ENCODE measurements around the gene ZNF385C. TPM values are rescaled to one million over a fixed set of nuclear protein-coding genes. Genes with fewer than 3 reads are reported as not detected.
A peak's percentile ranks its signal among the peaks of the same experiment; 100 is the strongest.
"Not testable (repeated sequence)": the region's sequence is repeated elsewhere in the genome, so short reads cannot be mapped to it uniquely, and the experiment has no call there.

The ZNF385C gene
- total RNA-seq, 1 donor from 2014 or later: 0.16 TPM

DNA sequence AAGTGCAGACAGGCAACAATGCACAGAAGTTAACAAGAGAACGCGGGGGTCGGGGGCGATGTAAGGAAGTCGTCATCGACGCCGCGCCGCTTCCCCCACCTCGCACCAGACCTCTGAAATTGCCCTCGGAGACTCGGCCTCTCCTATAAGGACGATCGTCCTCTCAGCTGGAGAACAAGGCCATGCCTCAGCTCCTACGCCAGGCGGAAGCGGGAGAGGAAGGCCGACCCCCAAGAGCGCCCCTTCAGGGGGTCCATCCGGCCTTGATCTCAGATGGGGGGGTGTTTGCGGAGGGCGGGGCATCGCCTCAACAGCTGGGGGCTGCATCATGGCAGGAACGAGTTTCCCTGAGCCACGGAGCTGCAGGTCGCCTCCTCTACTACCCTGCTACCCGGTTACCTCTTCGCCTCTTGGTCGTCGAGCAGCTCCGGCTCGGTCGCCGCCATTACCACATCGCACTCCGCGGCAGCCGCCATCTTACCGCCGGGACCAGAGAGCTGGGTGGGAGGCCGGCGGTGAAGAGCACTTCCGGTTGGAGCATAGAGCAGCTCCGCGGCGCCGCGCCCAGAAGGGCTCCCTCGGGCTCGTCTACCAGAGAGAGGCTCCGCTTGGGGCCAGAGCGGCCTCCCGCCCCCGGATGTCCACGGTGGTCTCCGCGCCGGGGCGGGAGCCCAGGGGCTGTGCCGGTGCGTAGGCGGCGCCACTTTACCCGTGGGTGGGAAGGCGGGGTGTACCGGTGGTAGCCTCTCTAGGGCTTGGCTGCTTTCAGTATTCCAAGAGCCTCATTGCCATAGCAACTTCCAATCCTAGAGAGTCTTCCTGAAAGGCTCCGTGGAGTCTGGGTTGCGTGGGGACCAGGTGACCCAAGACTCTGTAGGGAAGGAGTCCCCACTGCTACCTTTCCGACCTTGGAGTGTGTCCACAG lies 81.1 kb downstream of the ZNF385C start, which contains the start of gene DNAJC7:
TSS of gene DNAJC7 (minus strand) at position 499 of the 925 bp plus-strand sequence. CDS start at position 476, 23 bp downstream.
- H3K4me3 Mint-ChIP-seq (ENCODE audit: unreplicated experiment): peak within 1 kb of the TSS; percentile 100
- H3K27ac Mint-ChIP-seq (ENCODE audit: unreplicated experiment): peak within 1 kb of the TSS; percentile 99
- peaks cover 58% of the 10 kb centered on the region for H3K4me1 Mint-ChIP-seq (ENCODE audit: unreplicated experiment)
- peak; percentile 96 for DNase-seq (ENCODE audit: extremely low spot score, unreplicated experiment)
- H3K9me3 Mint-ChIP-seq (ENCODE audit: unreplicated experiment): peaks cover 3% of the 10 kb centered on the region
- TF ChIP-seq, protein P1, sequence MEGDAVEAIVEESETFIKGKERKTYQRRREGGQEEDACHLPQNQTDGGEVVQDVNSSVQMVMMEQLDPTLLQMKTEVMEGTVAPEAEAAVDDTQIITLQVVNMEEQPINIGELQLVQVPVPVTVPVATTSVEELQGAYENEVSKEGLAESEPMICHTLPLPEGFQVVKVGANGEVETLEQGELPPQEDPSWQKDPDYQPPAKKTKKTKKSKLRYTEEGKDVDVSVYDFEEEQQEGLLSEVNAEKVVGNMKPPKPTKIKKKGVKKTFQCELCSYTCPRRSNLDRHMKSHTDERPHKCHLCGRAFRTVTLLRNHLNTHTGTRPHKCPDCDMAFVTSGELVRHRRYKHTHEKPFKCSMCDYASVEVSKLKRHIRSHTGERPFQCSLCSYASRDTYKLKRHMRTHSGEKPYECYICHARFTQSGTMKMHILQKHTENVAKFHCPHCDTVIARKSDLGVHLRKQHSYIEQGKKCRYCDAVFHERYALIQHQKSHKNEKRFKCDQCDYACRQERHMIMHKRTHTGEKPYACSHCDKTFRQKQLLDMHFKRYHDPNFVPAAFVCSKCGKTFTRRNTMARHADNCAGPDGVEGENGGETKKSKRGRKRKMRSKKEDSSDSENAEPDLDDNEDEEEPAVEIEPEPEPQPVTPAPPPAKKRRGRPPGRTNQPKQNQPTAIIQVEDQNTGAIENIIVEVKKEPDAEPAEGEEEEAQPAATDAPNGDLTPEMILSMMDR (IDR thresholded peaks at IDR 0.05): no peak
- H3K36me3 Mint-ChIP-seq (ENCODE audit: unreplicated experiment): peaks cover 7% of the 10 kb centered on the region
- no peaks in the 10 kb centered on the region for H3K27me3 Mint-ChIP-seq (ENCODE audit: unreplicated experiment)

DNA sequence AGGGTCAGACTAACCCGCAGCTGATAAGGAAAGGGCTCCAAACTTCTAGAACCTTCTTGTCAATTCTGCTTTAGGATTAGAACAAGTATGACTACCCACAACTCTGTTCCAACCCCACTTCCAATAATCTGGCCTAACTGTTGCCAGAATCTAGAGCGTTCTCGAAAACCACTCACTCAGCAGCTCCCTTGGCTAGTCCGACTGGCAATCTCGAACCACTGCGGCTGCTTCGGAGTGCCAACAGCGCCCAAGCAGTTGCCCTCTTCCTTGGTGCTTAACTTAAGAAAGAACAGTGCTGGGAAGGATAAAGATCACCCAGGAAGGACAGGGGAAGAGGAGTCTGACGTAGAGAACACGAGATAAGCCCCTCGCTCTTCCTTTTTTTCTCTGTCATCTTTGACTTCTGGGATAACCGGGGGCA lies 81.9 kb downstream of the ZNF385C start:
- Mint-ChIP-seq H3K9me3 (ENCODE audit: unreplicated experiment) (peaks cover 3% of the 10 kb centered on the region), H3K4me3 (ENCODE audit: unreplicated experiment) (peak overlapping the region; percentile 100), H3K4me1 (ENCODE audit: unreplicated experiment) (peaks cover 56% of the 10 kb centered on the region), H3K27me3 (ENCODE audit: unreplicated experiment) (no peaks in the 10 kb centered on the region), H3K27ac (ENCODE audit: unreplicated experiment) (peak overlapping the region; percentile 99), H3K36me3 (ENCODE audit: unreplicated experiment) (peaks cover 3% of the 10 kb centered on the region)
- TF ChIP-seq, protein P1 (IDR thresholded peaks at IDR 0.05): no peak
- no peak for DNase-seq (ENCODE audit: extremely low spot score, unreplicated experiment)

DNA sequence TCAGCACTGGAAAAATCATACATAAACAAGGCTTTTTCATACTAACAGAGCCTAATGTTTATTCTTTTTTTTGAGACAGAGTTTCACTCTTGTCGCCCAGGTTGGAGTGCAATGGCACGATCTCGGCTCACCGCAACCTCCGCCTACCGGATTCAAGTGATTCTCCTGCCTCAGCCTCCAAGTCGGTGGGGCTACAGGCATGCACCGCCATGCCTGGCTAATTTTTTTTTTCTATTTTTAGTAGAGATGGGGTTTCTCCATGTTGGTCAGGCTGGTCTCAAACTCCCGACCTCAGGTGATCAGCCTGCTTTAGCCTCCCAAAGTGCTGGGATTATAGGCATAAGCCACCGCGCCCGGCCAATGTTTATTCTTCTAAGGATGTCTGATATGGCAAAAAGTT lies 84.5 kb downstream of the ZNF385C start:
- not testable (repeated sequence) for H3K27me3 Mint-ChIP-seq (ENCODE audit: unreplicated experiment); H3K9me3 Mint-ChIP-seq (ENCODE audit: unreplicated experiment); H3K27ac Mint-ChIP-seq (ENCODE audit: unreplicated experiment); H3K36me3 Mint-ChIP-seq (ENCODE audit: unreplicated experiment); DNase-seq (ENCODE audit: extremely low spot score, unreplicated experiment); H3K4me3 Mint-ChIP-seq (ENCODE audit: unreplicated experiment)
- H3K4me1 Mint-ChIP-seq (ENCODE audit: unreplicated experiment): peaks cover 62% of the 10 kb centered on the region

DNA sequence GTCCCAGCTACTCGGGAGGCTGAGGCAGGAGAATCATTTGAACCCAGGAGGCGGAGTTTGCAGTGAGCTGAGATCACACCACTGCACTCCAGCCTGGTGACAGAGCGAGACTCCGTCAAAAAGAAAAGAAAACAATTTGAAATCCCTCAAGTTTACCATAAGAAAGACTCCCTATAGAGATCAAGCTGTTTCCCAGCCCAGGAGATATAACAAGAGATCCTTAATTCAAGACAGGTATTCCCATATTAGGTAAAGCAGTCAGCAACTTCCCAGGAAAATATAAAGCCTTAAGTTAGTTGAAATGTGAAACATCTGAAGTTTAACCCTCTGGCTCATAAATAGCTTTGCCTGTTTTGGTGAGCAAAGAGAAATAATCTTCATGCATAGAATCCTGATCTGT lies 85.9 kb downstream of the ZNF385C start:
- H3K36me3 Mint-ChIP-seq (ENCODE audit: unreplicated experiment); H3K27me3 Mint-ChIP-seq (ENCODE audit: unreplicated experiment); H3K27ac Mint-ChIP-seq (ENCODE audit: unreplicated experiment); H3K9me3 Mint-ChIP-seq (ENCODE audit: unreplicated experiment); DNase-seq (ENCODE audit: extremely low spot score, unreplicated experiment); H3K4me3 Mint-ChIP-seq (ENCODE audit: unreplicated experiment): not testable (repeated sequence)
- H3K4me1 Mint-ChIP-seq (ENCODE audit: unreplicated experiment): peaks cover 53% of the 10 kb centered on the region

DNA sequence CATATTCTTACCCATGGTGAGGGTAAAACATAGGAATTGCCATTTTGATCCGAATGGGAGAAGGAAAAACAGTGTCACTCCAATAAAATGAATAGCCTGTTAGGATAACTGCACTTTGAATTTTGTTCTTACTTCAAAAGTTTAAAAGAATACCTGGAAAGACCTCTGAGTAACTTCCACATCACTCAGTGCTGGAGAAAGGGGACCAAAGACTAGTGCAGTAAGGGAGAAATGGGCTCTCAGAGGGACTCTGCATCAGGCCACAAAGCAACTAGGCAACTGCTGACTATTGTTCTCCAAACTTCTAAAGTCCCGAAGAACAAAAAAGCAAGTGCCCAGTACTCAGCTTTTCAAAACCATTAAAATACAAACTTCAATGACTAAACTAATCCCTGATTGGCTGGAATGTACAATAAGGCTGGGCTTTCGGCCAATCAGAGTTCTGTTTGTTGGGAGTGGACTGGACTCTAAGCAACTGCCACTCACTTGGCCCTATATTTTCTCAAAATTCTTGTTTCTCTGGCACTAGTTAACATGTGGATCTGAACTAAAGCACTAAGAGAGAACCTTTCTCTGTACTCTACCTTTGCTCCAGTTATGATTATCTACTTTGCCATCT lies 87.3 kb downstream of the ZNF385C start:
- TF ChIP-seq, protein P1 (IDR thresholded peaks at IDR 0.05): no peak
- H3K4me1 Mint-ChIP-seq (ENCODE audit: unreplicated experiment): peaks cover 54% of the 10 kb centered on the region
- peak overlapping the region; percentile 67 for H3K27ac Mint-ChIP-seq (ENCODE audit: unreplicated experiment)
- H3K9me3 Mint-ChIP-seq (ENCODE audit: unreplicated experiment): no peaks in the 10 kb centered on the region
- H3K36me3 Mint-ChIP-seq (ENCODE audit: unreplicated experiment): peaks cover 4% of the 10 kb centered on the region
- H3K27me3 Mint-ChIP-seq (ENCODE audit: unreplicated experiment): no peaks in the 10 kb centered on the region
- no peak overlapping the region for H3K4me3 Mint-ChIP-seq (ENCODE audit: unreplicated experiment)
- DNase-seq (ENCODE audit: extremely low spot score, unreplicated experiment): no peak

DNA sequence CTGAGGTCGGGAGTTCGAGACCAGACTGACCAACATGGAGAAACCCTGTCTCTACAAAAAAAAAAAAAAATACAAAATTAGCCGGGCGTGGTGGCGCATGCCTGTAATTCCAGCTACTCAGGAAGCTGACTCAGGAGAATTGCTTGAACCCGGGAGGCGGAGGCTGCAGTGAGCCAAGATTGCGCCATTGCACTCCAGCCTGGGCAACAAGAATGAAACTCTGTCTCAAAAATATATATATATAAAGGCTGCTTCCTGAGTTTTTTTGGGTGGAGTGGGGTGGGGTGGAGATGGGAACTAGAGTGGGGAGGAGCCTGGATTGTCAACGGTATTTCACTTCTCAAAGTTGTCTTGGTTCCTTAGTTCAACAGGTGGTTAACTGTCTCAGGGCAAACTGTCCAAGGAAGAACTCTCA lies 88.0 kb downstream of the ZNF385C start:
- not testable (repeated sequence) for H3K9me3 Mint-ChIP-seq (ENCODE audit: unreplicated experiment); H3K36me3 Mint-ChIP-seq (ENCODE audit: unreplicated experiment); H3K4me3 Mint-ChIP-seq (ENCODE audit: unreplicated experiment); DNase-seq (ENCODE audit: extremely low spot score, unreplicated experiment); H3K27me3 Mint-ChIP-seq (ENCODE audit: unreplicated experiment)
- Mint-ChIP-seq H3K4me1 (ENCODE audit: unreplicated experiment) (peaks cover 48% of the 10 kb centered on the region), H3K27ac (ENCODE audit: unreplicated experiment) (peak overlapping the region; percentile 80)
